Suprapubic skin (tissue), 4 donors: ENCODE measurements around the gene PYHIN1. TPM values are rescaled to one million over a fixed set of nuclear protein-coding genes. Genes with fewer than 3 reads are reported as not detected.
"Not testable (repeated sequence)": the region's sequence is repeated elsewhere in the genome, so short reads cannot be mapped to it uniquely, and the experiment has no call there.

Experiments
- DNase-seq, 2 donors: peaks; one replicate each; pipeline ENCODE4 v3.0.0-alpha.2; 2019; ENCODE audit warnings: low spot score in 2 of 2
- H3K27ac ChIP-seq: fragments of 200-600 bp; sonication (generic); one replicate; pipeline ENCODE4 v1.5.1; 2019
- H3K27me3 ChIP-seq: fragments of 200-600 bp; sonication (generic); one replicate; pipeline ENCODE4 v1.5.1; 2019
- H3K36me3 ChIP-seq: fragments of 200-600 bp; sonication (generic); one replicate; pipeline ENCODE4 v1.5.1; 2019
- H3K4me1 ChIP-seq: fragments of 200-600 bp; sonication (generic); one replicate; pipeline ENCODE4 v1.5.1; 2019
- H3K4me3 ChIP-seq: fragments of 200-600 bp; sonication (generic); one replicate; pipeline ENCODE4 v1.5.1; 2019; ENCODE audit warnings: mild to moderate bottlenecking
- H3K9me3 ChIP-seq: fragments of 200-600 bp; sonication (generic); one replicate; pipeline ENCODE4 v1.5.1; 2019
- CTCF ChIP-seq, 2 donors: fragments of 200-600 bp in 1 of 2; fragments of 450-650 bp in 1 of 2; sonication (generic) in 1 of 2; IDR thresholded peaks; one replicate each; pipeline ENCODE4 v1.5.1; 2016 to 2019; ENCODE audit warnings: antibody characterized with exemption in 2 of 2, mild to moderate bottlenecking in 1 of 2, moderate library complexity in 1 of 2
- EP300 ChIP-seq: sonication (generic); formaldehyde crosslinking; IDR thresholded peaks from one replicate; pipeline ENCODE4 v1.6.1; 2017; ENCODE audit warnings: antibody characterized with exemption
- POLR2A ChIP-seq, 2 donors: fragments of 450-650 bp; IDR thresholded peaks; one replicate each; pipeline ENCODE4 v1.6.1; 2017; ENCODE audit warnings: antibody characterized with exemption in 2 of 2, mild to moderate bottlenecking in 2 of 2, moderate library complexity in 2 of 2
- POLR2AphosphoS5 ChIP-seq, 3 donors: sonication (generic); formaldehyde crosslinking; IDR thresholded peaks; one replicate each; pipeline ENCODE4 v1.6.1; 2017; ENCODE audit warnings: antibody characterized with exemption in 3 of 3
- WGBS: methylation state at CpG from one replicate; pipeline ENCODE4 v1.1.5; 2018; 5-methylcytosine and 5-hydroxymethylcytosine counted together
- total RNA-seq, 4 donors: library from RNA; depleted of rRNA; stranded (reverse); fragments of >200 nt; gene quantifications; one replicate each; pipeline ENCODE4 v1.1.0, GENCODE V29; 2016

PYHIN1 gene
- total RNA-seq, 4 donors from 2014 or later: 0.48 TPM; not detected in 3

GRCh38 chr1:158999316-159000069 is 68.1 kb downstream of the PYHIN1 start:
- WGBS: 10% methylated on average over 11 of the region's 11 CpGs
- Histone ChIP-seq H3K9me3 (no peaks in the 10 kb centered on the region), H3K36me3 (no peaks in the 10 kb centered on the region), H3K27ac (peak overlapping the region; percentile 96), H3K4me3 (peak overlapping the region; percentile 57), H3K27me3 (no peaks in the 10 kb centered on the region), H3K4me1 (peaks cover 36% of the 10 kb centered on the region)
- TF ChIP-seq POLR2A (IDR thresholded peaks at IDR 0.05) (peak in 1 of 2 donors; percentile 89), EP300 (no peak), CTCF (IDR thresholded peaks at IDR 0.05) (no peak), POLR2AphosphoS5 (IDR thresholded peaks at IDR 0.05) (peak in 2 of 3 donors; percentile 74 to 78)
- DNase-seq: peak; percentile 93 to 94

GRCh38 chr1:159000070-159000409 is 68.7 kb downstream of the PYHIN1 start:
- Histone ChIP-seq H3K4me3 (peak overlapping the region; percentile 57), H3K36me3 (no peaks in the 10 kb centered on the region), H3K4me1 (peaks cover 41% of the 10 kb centered on the region), H3K27ac (peak overlapping the region; percentile 96), H3K9me3 (no peaks in the 10 kb centered on the region), H3K27me3 (no peaks in the 10 kb centered on the region)
- no peak for DNase-seq
- no peak for TF ChIP-seq POLR2AphosphoS5 (IDR thresholded peaks at IDR 0.05)
- TF ChIP-seq EP300: no peak
- TF ChIP-seq CTCF (IDR thresholded peaks at IDR 0.05): no peak
- TF ChIP-seq POLR2A (IDR thresholded peaks at IDR 0.05): no peak
- 20% methylated on average over 6 of the region's 6 CpGs for WGBS

- DNase-seq: peak; percentile 92 to 95
- H3K27ac ChIP-seq: peak overlapping the region; percentile 96
- H3K9me3 ChIP-seq: no peaks in the 10 kb centered on the region
- peak overlapping the region; percentile 57 for H3K4me3 ChIP-seq
- 0% methylated on average over 1 of the region's 1 CpG for whole genome bisulfite sequencing
- H3K4me1 ChIP-seq: peaks cover 46% of the 10 kb centered on the region
- no peaks in the 10 kb centered on the region for H3K36me3 ChIP-seq
- no peaks in the 10 kb centered on the region for H3K27me3 ChIP-seq
- TF ChIP-seq POLR2AphosphoS5 (IDR thresholded peaks at IDR 0.05): peak in 2 of 3 donors; percentile 29 to 63
- no peak for TF ChIP-seq EP300
- no peak for TF ChIP-seq POLR2A (IDR thresholded peaks at IDR 0.05)
Observed at GRCh38 chr1:159000625-159001024, 69.3 kb downstream of the PYHIN1 start.

- Histone ChIP-seq H3K27ac (peak overlapping the region; percentile 66), H3K9me3 (no peaks in the 10 kb centered on the region), H3K4me3 (no peak overlapping the region), H3K36me3 (no peaks in the 10 kb centered on the region), H3K4me1 (peaks cover 72% of the 10 kb centered on the region), H3K27me3 (no peaks in the 10 kb centered on the region)
- DNase-seq: no peak
- TF ChIP-seq CTCF (IDR thresholded peaks at IDR 0.05) (no peak), EP300 (no peak), POLR2A (IDR thresholded peaks at IDR 0.05) (no peak)
Observed at GRCh38 chr1:159005161-159005560, 73.8 kb downstream of the PYHIN1 start.

- no peaks in the 10 kb centered on the region for H3K27me3 ChIP-seq
- H3K27ac ChIP-seq: peak overlapping the region; percentile 66
- H3K4me3 ChIP-seq: no peak overlapping the region
- WGBS: 42% methylated on average over 6 of the region's 6 CpGs
- H3K4me1 ChIP-seq: peaks cover 67% of the 10 kb centered on the region
- TF ChIP-seq POLR2A (IDR thresholded peaks at IDR 0.05) (no peak), EP300 (no peak), POLR2AphosphoS5 (IDR thresholded peaks at IDR 0.05) (no peak), CTCF (IDR thresholded peaks at IDR 0.05) (no peak)
- H3K9me3 ChIP-seq: no peaks in the 10 kb centered on the region
- H3K36me3 ChIP-seq: no peaks in the 10 kb centered on the region
- no peak for DNase-seq
Observed at GRCh38 chr1:159005676-159006075, 74.3 kb downstream of the PYHIN1 start.

GRCh38 chr1:159006210-159006807 is 75.0 kb downstream of the PYHIN1 start:
- 79% methylated on average over 11 of the region's 11 CpGs for WGBS
- not testable (repeated sequence) for H3K4me3 ChIP-seq

More at GRCh38 chr1:159006210-159006807, 75.0 kb downstream of the PYHIN1 start:
- not testable (repeated sequence) for H3K36me3 ChIP-seq, DNase-seq, H3K9me3 ChIP-seq, H3K27me3 ChIP-seq
- peaks cover 60% of the 10 kb centered on the region for H3K4me1 ChIP-seq
- peak overlapping the region; percentile 66 for H3K27ac ChIP-seq
